Neural progenitor cell (in vitro differentiated cells): ENCODE results near the gene RASSF5. TPM values are rescaled to one million over a fixed set of nuclear protein-coding genes. Genes with fewer than 3 reads are reported as not detected.

ENCODE experiments used
- DNase-seq: peaks from one replicate; pipeline ENCODE4 v3.0.0-alpha.2; 2016; ENCODE audit warnings: low spot score
- H2AFZ ChIP-seq: fragments of 200-600 bp; sonication (generic); replicated peaks from 2 replicates; pipeline ENCODE4 v1.6.1; 2016; ENCODE audit warnings: antibody characterized with exemption
- H3F3A ChIP-seq: fragments of 200-600 bp; sonication (generic); 2 replicates; pipeline ENCODE4 v1.6.1; 2016; ENCODE audit warnings: antibody characterized with exemption, low read depth
- H3K27ac ChIP-seq: fragments of 200-600 bp; sonication (generic); 2 replicates; pipeline ENCODE4 v1.5.1; 2016; ENCODE audit warnings: mild to moderate bottlenecking
- H3K27me3 ChIP-seq: fragments of 200-600 bp; sonication (generic); 2 replicates; pipeline ENCODE4 v1.6.1; 2016; ENCODE audit warnings: mild to moderate bottlenecking, moderate library complexity
- H3K36me3 ChIP-seq: fragments of 200-600 bp; sonication (generic); 2 replicates; pipeline ENCODE4 v1.5.1; 2016
- H3K4me1 ChIP-seq: fragments of 200-600 bp; sonication (generic); 2 replicates; pipeline ENCODE4 v1.6.1; 2016; ENCODE audit warnings: mixed run types
- H3K4me2 ChIP-seq: fragments of 200-600 bp; sonication (generic); 2 replicates; pipeline ENCODE4 v1.6.1; 2016
- H3K4me3 ChIP-seq: fragments of 200-600 bp; sonication (generic); 2 replicates; pipeline ENCODE4 v1.5.1; 2016
- H3K79me2 ChIP-seq: fragments of 200-600 bp; sonication (generic); 2 replicates; pipeline ENCODE4 v1.6.1; 2016; ENCODE audit warnings: low read depth
- H3K9ac ChIP-seq: fragments of 200-600 bp; sonication (generic); 2 replicates; pipeline ENCODE4 v1.6.1; 2016
- H3K9me3 ChIP-seq: fragments of 200-600 bp; sonication (generic); 2 replicates; pipeline ENCODE4 v1.5.1; 2016; ENCODE audit warnings: low read depth
- H4K20me1 ChIP-seq: fragments of 200-600 bp; sonication (generic); 2 replicates; pipeline ENCODE4 v1.6.1; 2016; ENCODE audit warnings: low read depth
- H3K27ac Mint-ChIP-seq: 3 replicates; pipeline ENCODE4 v1.8.0; 2021; ENCODE audit warnings: mixed read lengths
- H3K27me3 Mint-ChIP-seq: 2 replicates; pipeline ENCODE4 v1.8.0; 2022; ENCODE audit warnings: low read depth, mild to moderate bottlenecking, inconsistent platforms, moderate library complexity, mixed read lengths; ENCODE audit not compliant: insufficient read depth
- H3K36me3 Mint-ChIP-seq: 3 replicates; pipeline ENCODE4 v1.8.0; 2021; ENCODE audit warnings: mixed read lengths
- H3K4me1 Mint-ChIP-seq: 3 replicates; pipeline ENCODE4 v1.8.0; 2021; ENCODE audit warnings: mixed read lengths
- H3K4me3 Mint-ChIP-seq: 3 replicates; pipeline ENCODE4 v1.8.0; 2021; ENCODE audit warnings: mild to moderate bottlenecking, moderate library complexity, mixed read lengths
- H3K9me3 Mint-ChIP-seq: 3 replicates; pipeline ENCODE4 v1.8.0; 2020; ENCODE audit warnings: mixed read lengths
- EZH2 ChIP-seq: fragments of 200-600 bp; sonication (generic); IDR thresholded peaks from 2 replicates; pipeline ENCODE4 v1.6.1; 2017; ENCODE audit warnings: antibody characterized with exemption, mild to moderate bottlenecking, moderate library complexity
- EZH2phosphoT487 ChIP-seq: fragments of 200-600 bp; sonication (generic); IDR thresholded peaks from 2 replicates; pipeline ENCODE4 v1.6.1; 2017; ENCODE audit warnings: antibody characterized with exemption
- total RNA-seq: library from RNA; depleted of rRNA; stranded (reverse); fragments of >200 nt; gene quantifications from 2 replicates; pipeline ENCODE4 v1.2.3, GENCODE V29; 2015; ENCODE audit warnings: low replicate concordance
- TF ChIP-seq, protein P1 (sequence below): fragments of 200-600 bp; sonication (generic); IDR thresholded peaks from 2 replicates; pipeline ENCODE4 v1.5.1; 2017; ENCODE audit warnings: antibody characterized with exemption, mild to moderate bottlenecking

RASSF5 gene
- total RNA-seq, 1 donor from 2014 or later = 0.43 TPM

DNA sequence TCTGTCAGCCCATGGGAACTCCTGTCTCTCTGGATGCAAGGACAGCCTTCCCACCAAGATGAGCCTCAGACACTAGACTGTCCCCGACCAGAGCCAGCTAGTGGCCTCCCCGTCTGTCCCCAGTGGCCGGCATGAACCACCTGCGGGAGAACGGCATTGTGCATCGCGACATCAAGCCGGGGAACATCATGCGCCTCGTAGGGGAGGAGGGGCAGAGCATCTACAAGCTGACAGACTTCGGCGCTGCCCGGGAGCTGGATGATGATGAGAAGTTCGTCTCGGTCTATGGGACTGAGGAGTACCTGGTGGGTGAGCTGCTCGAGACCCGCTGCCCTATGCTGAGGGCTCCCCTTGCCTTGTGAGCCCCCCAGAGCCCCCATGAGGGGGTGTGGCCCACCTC, 31.3 kb upstream of the RASSF5 start:
- H3F3A ChIP-seq = peaks cover under 1% of the 10 kb centered on the region
- H3K9me3 ChIP-seq = no peaks in the 10 kb centered on the region
- no peaks in the 10 kb centered on the region for H4K20me1 ChIP-seq
- no peaks in the 10 kb centered on the region for H3K9me3 Mint-ChIP-seq
- no peak overlapping the region for H3K27ac ChIP-seq
- DNase-seq = no peak
- no peak overlapping the region for H3K4me2 ChIP-seq
- H3K27me3 Mint-ChIP-seq = peaks cover 2% of the 10 kb centered on the region
- H3K4me1 ChIP-seq = peaks cover 26% of the 10 kb centered on the region
- H3K4me3 Mint-ChIP-seq = peak overlapping the region; percentile 30
- no peaks in the 10 kb centered on the region for H3K36me3 ChIP-seq
- no peaks in the 10 kb centered on the region for H3K27me3 ChIP-seq
- peaks cover 18% of the 10 kb centered on the region for H3K36me3 Mint-ChIP-seq
- H3K4me1 Mint-ChIP-seq = peaks cover 26% of the 10 kb centered on the region
- H3K79me2 ChIP-seq = no peaks in the 10 kb centered on the region
- no peak overlapping the region for H3K27ac Mint-ChIP-seq
- no peak overlapping the region for H3K9ac ChIP-seq
- no peak overlapping the region for H2AFZ ChIP-seq
- TF ChIP-seq EZH2phosphoT487 = no peak
- no peak for TF ChIP-seq EZH2
- TF ChIP-seq, protein P1, sequence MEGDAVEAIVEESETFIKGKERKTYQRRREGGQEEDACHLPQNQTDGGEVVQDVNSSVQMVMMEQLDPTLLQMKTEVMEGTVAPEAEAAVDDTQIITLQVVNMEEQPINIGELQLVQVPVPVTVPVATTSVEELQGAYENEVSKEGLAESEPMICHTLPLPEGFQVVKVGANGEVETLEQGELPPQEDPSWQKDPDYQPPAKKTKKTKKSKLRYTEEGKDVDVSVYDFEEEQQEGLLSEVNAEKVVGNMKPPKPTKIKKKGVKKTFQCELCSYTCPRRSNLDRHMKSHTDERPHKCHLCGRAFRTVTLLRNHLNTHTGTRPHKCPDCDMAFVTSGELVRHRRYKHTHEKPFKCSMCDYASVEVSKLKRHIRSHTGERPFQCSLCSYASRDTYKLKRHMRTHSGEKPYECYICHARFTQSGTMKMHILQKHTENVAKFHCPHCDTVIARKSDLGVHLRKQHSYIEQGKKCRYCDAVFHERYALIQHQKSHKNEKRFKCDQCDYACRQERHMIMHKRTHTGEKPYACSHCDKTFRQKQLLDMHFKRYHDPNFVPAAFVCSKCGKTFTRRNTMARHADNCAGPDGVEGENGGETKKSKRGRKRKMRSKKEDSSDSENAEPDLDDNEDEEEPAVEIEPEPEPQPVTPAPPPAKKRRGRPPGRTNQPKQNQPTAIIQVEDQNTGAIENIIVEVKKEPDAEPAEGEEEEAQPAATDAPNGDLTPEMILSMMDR = no peak
- no peak overlapping the region for H3K4me3 ChIP-seq

DNA sequence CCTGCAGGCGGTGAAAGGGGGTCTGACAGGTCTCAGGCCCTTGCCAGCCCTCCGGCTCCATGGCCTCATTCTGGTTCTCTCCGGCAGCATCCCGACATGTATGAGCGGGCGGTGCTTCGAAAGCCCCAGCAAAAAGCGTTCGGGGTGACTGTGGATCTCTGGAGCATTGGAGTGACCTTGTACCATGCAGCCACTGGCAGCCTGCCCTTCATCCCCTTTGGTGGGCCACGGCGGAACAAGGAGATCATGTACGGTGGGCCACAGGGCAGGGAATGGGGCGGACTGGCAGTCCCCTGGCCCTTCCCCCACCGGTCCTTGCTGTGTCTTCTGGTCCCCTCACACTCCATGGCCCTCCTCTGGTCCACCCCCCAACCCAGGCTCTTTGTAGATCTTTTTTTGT, 30.7 kb upstream of the RASSF5 start:
- TF ChIP-seq EZH2 = no peak
- TF ChIP-seq, protein P1 = no peak
- no peak for TF ChIP-seq EZH2phosphoT487
- DNase-seq = no peak
- Histone ChIP-seq H4K20me1 (no peaks in the 10 kb centered on the region), H3K27ac (no peak overlapping the region), H3K4me2 (no peak overlapping the region), H3K79me2 (no peaks in the 10 kb centered on the region), H3K9me3 (no peaks in the 10 kb centered on the region), H2AFZ (no peak overlapping the region), H3K27me3 (no peaks in the 10 kb centered on the region), H3K36me3 (no peaks in the 10 kb centered on the region), H3F3A (no peaks in the 10 kb centered on the region), H3K4me1 (peaks cover 20% of the 10 kb centered on the region), H3K4me3 (no peak overlapping the region), H3K9ac (no peak overlapping the region)
- Mint-ChIP-seq H3K9me3 (no peaks in the 10 kb centered on the region), H3K27me3 (peaks cover 4% of the 10 kb centered on the region), H3K4me1 (peaks cover 21% of the 10 kb centered on the region), H3K27ac (peak overlapping the region; percentile 51), H3K4me3 (no peak overlapping the region), H3K36me3 (peaks cover 18% of the 10 kb centered on the region)

DNA sequence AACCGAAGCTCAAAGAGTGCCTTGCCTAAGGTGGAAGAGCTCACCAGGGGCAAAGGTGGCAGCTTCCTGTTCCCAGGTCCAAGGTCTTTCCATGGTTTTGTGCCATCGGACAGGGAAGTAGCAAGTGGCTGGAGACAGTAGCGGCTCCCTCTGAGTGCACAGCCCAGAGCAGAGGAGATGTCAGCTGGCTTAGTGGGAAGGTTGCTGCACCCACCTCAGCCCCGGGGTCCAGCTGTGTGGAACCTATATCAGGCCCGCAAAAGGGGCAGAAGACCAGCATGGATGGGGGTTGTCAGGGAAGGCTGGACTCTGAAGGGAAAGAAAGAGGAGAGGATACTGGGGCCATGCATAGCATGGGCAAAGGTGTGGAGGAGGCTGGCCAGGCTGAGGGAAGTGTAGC, 30.2 kb upstream of the RASSF5 start:
- H3F3A ChIP-seq = no peaks in the 10 kb centered on the region
- no peak overlapping the region for H3K4me2 ChIP-seq
- H3K79me2 ChIP-seq = no peaks in the 10 kb centered on the region
- H3K27me3 ChIP-seq = no peaks in the 10 kb centered on the region
- no peak overlapping the region for H2AFZ ChIP-seq
- H4K20me1 ChIP-seq = no peaks in the 10 kb centered on the region
- peaks cover 15% of the 10 kb centered on the region for H3K4me1 ChIP-seq
- Mint-ChIP-seq H3K4me1 (peaks cover 16% of the 10 kb centered on the region), H3K27ac (peak overlapping the region; percentile 51), H3K27me3 (peaks cover 4% of the 10 kb centered on the region), H3K4me3 (no peak overlapping the region), H3K36me3 (peaks cover 18% of the 10 kb centered on the region), H3K9me3 (no peaks in the 10 kb centered on the region)
- no peak for DNase-seq
- TF ChIP-seq EZH2 (no peak), EZH2phosphoT487 (no peak)
- TF ChIP-seq, protein P1 = no peak
- no peak overlapping the region for H3K4me3 ChIP-seq
- H3K9ac ChIP-seq = no peak overlapping the region
- no peaks in the 10 kb centered on the region for H3K36me3 ChIP-seq
- no peak overlapping the region for H3K27ac ChIP-seq
- no peaks in the 10 kb centered on the region for H3K9me3 ChIP-seq
